HepG2 (cell line): ENCODE data around the gene THRAP3. TPM values are rescaled to one million over a fixed set of nuclear protein-coding genes. Genes with fewer than 3 reads are reported as not detected.

Experiments used
- ARNT2 ChIP-seq: sonication (generic); formaldehyde crosslinking; IDR thresholded peaks from 2 replicates; pipeline ENCODE4 v1.8.0; 2022; ENCODE audit warnings: mild to moderate bottlenecking, low read depth, missing genetic modification reagents, moderate library complexity
- ATF1 ChIP-seq: IDR thresholded peaks from 2 replicates; pipeline ENCODE4 v1.6.1; 2016; ENCODE audit warnings: mild to moderate bottlenecking, control low read depth
- CHCHD3 ChIP-seq: sonication (generic); formaldehyde crosslinking; IDR thresholded peaks from 2 replicates; pipeline ENCODE4 v1.8.0; 2022; ENCODE audit warnings: mild to moderate bottlenecking, missing genetic modification reagents, moderate library complexity
- DMAP1 ChIP-seq: IDR thresholded peaks from 2 replicates; pipeline ENCODE4 v1.6.1; 2016
- EHMT2 ChIP-seq: fragments of 200-600 bp; sonication (generic); IDR thresholded peaks from 2 replicates; pipeline ENCODE4 v1.7.0; 2017; ENCODE audit warnings: antibody characterized with exemption, low read depth, low read length, borderline replicate concordance
- GZF1 ChIP-seq: sonication (generic); formaldehyde crosslinking; IDR thresholded peaks from 2 replicates; pipeline ENCODE4 v1.5.1; 2020; ENCODE audit warnings: mild to moderate bottlenecking, missing genetic modification reagents
- KLF15 ChIP-seq: sonication (generic); formaldehyde crosslinking; IDR thresholded peaks from 2 replicates; pipeline ENCODE4 v1.8.1; 2023; ENCODE audit warnings: borderline replicate concordance, mild to moderate bottlenecking, inconsistent platforms, missing genetic modification reagents, mixed read lengths
- NFKBIZ ChIP-seq: IDR thresholded peaks from 2 replicates; pipeline ENCODE4 v1.6.1; 2018; ENCODE audit warnings: missing genetic modification reagents, missing compliant biosample characterization
- SMAD9 ChIP-seq: sonication (generic); formaldehyde crosslinking; IDR thresholded peaks from 2 replicates; pipeline ENCODE4 v1.5.1; 2020; ENCODE audit warnings: mild to moderate bottlenecking, missing genetic modification reagents
- SSRP1 ChIP-seq: IDR thresholded peaks from 2 replicates; pipeline ENCODE4 v1.6.1; 2016; ENCODE audit warnings: control low read depth
- ZBTB49 ChIP-seq: sonication (generic); formaldehyde crosslinking; IDR thresholded peaks from 2 replicates; pipeline ENCODE4 v1.4.0; 2020; ENCODE audit warnings: missing genetic modification reagents, borderline replicate concordance
- ZNF383 ChIP-seq: sonication (generic); formaldehyde crosslinking; IDR thresholded peaks from 2 replicates; pipeline ENCODE4 v1.4.0; 2020; ENCODE audit warnings: missing genetic modification reagents, mild to moderate bottlenecking, borderline replicate concordance
- ZNF407 ChIP-seq: sonication (generic); formaldehyde crosslinking; IDR thresholded peaks from one replicate; pipeline ENCODE4 v1.5.1; 2020; ENCODE audit warnings: mild to moderate bottlenecking, missing genetic modification reagents; ENCODE audit errors: not compliant biosample characterization
- ZNF841 ChIP-seq: sonication (generic); formaldehyde crosslinking; IDR thresholded peaks from 2 replicates; pipeline ENCODE4 v1.8.1; 2023; ENCODE audit warnings: missing genetic modification reagents, borderline replicate concordance
- ZSCAN5A ChIP-seq: sonication (generic); formaldehyde crosslinking; IDR thresholded peaks from 2 replicates; pipeline ENCODE4 v1.8.0; 2022; ENCODE audit warnings: mild to moderate bottlenecking, missing genetic modification reagents, borderline replicate concordance
- polyA plus RNA-seq, 8 experiments: library from polyadenylated mRNA; depleted of rRNA in 3 of 8; stranded (reverse) in 7 of 8; unstranded in 1 of 8; fragments of >200 nt; fragmentation: Illumina TruSeq in 4 of 8; extraction: Trizol in 4 of 8; gene quantifications; 2 replicates each; pipeline versions ENCODE4 v1.2.1 to v1.2.3, GENCODE V29; 2011 to 2016; ENCODE audit warnings: low read depth in 4 of 8, missing spikeins in 1 of 8, mixed read lengths in 1 of 8; ENCODE audit not compliant: insufficient read depth in 1 of 8
- total RNA-seq, 5 experiments: library from RNA; depleted of rRNA; stranded (reverse); fragments of >200 nt; fragmentation: Illumina TruSeq; extraction: Trizol; gene quantifications; 2 replicates each; pipeline ENCODE4 v1.2.3, GENCODE V29; 2016; ENCODE audit warnings: low read depth in 1 of 5

Gene THRAP3
- total and polyA plus RNA-seq, 2 of the 13 experiments (the other 11 are each of a cell fraction or from before 2014, with no cell fraction given): 45.0 to 92.6 TPM

GRCh38 chr1:36187800-36188593, 36.2 kb upstream of the THRAP3 start (continued):
- TF ChIP-seq ZBTB49: no peak
- no peak for TF ChIP-seq ZNF383 (CRISPR knock-in tag)
- no peak for TF ChIP-seq ARNT2
- no peak for TF ChIP-seq SMAD9
- no peak for TF ChIP-seq KLF15 (CRISPR knock-in tag)
- TF ChIP-seq ZNF841 (CRISPR knock-in tag): no peak
- no peak for TF ChIP-seq DMAP1 (CRISPR knock-in tag)
- no peak for TF ChIP-seq NFKBIZ (CRISPR knock-in tag)
- 0 out of 2 replicates have a peak, but pooled peaks have one; percentile 67 for TF ChIP-seq SSRP1 (CRISPR knock-in tag)
- no peak for TF ChIP-seq CHCHD3 (CRISPR knock-in tag)
- no peak for TF ChIP-seq GZF1 (CRISPR knock-in tag)
- TF ChIP-seq EHMT2: no peak
- no peak for TF ChIP-seq ATF1
- no peak for TF ChIP-seq ZSCAN5A (CRISPR knock-in tag)
- TF ChIP-seq ZNF407 (CRISPR knock-in tag): no peak
